Hepatocyte (in vitro differentiated cells): ENCODE data around the gene APLP1. TPM values are rescaled to one million over a fixed set of nuclear protein-coding genes. Genes with fewer than 3 reads are reported as not detected.

Experiments
- DNase-seq: peaks from one replicate; pipeline ENCODE4 v3.0.0-alpha.2; 2016; ENCODE audit warnings: low spot score
- H2AFZ ChIP-seq: fragments of 200-600 bp; sonication (generic); 2 replicates; pipeline ENCODE4 v1.6.0; 2016; ENCODE audit warnings: antibody characterized with exemption, mild to moderate bottlenecking
- H3K27ac ChIP-seq: fragments of 200-600 bp; sonication (generic); 2 replicates; pipeline ENCODE4 v1.5.1; 2016; ENCODE audit warnings: mild to moderate bottlenecking
- H3K27me3 ChIP-seq: fragments of 200-600 bp; sonication (generic); 2 replicates; pipeline ENCODE4 v1.6.1; 2016
- H3K36me3 ChIP-seq: fragments of 200-600 bp; sonication (generic); replicated peaks from 2 replicates; pipeline ENCODE4 v1.5.1; 2016; ENCODE audit warnings: low read depth; ENCODE audit not compliant: insufficient read depth
- H3K4me1 ChIP-seq: fragments of 200-600 bp; sonication (generic); 2 replicates; pipeline ENCODE4 v1.5.1; 2016; ENCODE audit warnings: mild to moderate bottlenecking, moderate library complexity; ENCODE audit not compliant: insufficient read depth
- H3K4me2 ChIP-seq: fragments of 200-600 bp; sonication (generic); 2 replicates; pipeline ENCODE4 v1.6.0; 2016
- H3K4me3 ChIP-seq: fragments of 200-600 bp; sonication (generic); 2 replicates; pipeline ENCODE4 v1.5.1; 2016; ENCODE audit warnings: mild to moderate bottlenecking
- H3K79me2 ChIP-seq: fragments of 200-600 bp; sonication (generic); 2 replicates; pipeline ENCODE4 v1.6.0; 2017; ENCODE audit warnings: mild to moderate bottlenecking
- H3K9me2 ChIP-seq: fragments of 200-600 bp; sonication (generic); replicated peaks from 2 replicates; pipeline ENCODE4 v1.6.0; 2017; ENCODE audit warnings: mild to moderate bottlenecking; ENCODE audit not compliant: insufficient read depth
- H3K9me3 ChIP-seq: fragments of 200-600 bp; sonication (generic); 2 replicates; pipeline ENCODE4 v1.5.1; 2016; ENCODE audit warnings: low read depth, mild to moderate bottlenecking
- H4K20me1 ChIP-seq: fragments of 200-600 bp; sonication (generic); 2 replicates; pipeline ENCODE4 v1.6.0; 2016; ENCODE audit warnings: mild to moderate bottlenecking; ENCODE audit not compliant: insufficient read depth, poor library complexity, severe bottlenecking
- EZH2 ChIP-seq: fragments of 200-600 bp; sonication (generic); IDR thresholded peaks from 2 replicates; pipeline ENCODE4 v1.6.1; 2016; ENCODE audit warnings: antibody characterized with exemption, mild to moderate bottlenecking, borderline replicate concordance
- EZH2phosphoT487 ChIP-seq: fragments of 200-600 bp; sonication (generic); IDR thresholded peaks from one replicate; pipeline ENCODE4 v1.6.1; 2018; ENCODE audit warnings: antibody characterized with exemption, mild to moderate bottlenecking, low read depth, moderate library complexity; ENCODE audit not compliant: unreplicated experiment, severe bottlenecking
- WGBS: methylation state at CpG from one replicate; pipeline ENCODE4 v1.1.6; 2016; ENCODE audit warnings: low lambda C conversion rate; ENCODE audit errors: missing lambda C conversion rate; 5-methylcytosine and 5-hydroxymethylcytosine counted together
- polyA plus RNA-seq: library from polyadenylated mRNA; unstranded; fragments of >200 nt; fragmentation: Nextera tagmentation; extraction: Ambion mirVana; gene quantifications from 2 replicates; pipeline ENCODE4 v1.2.1, GENCODE V29; 2016
- total RNA-seq: library from RNA; depleted of rRNA; stranded (reverse); fragments of >200 nt; gene quantifications from 2 replicates; pipeline ENCODE4 v1.2.3, GENCODE V29; 2014
- TF ChIP-seq, protein P1 (sequence below): fragments of 200-600 bp; sonication (generic); IDR thresholded peaks from 2 replicates; pipeline ENCODE4 v1.5.1; 2016; ENCODE audit warnings: antibody characterized with exemption, mild to moderate bottlenecking; ENCODE audit not compliant: poor library complexity

APLP1 gene
- total and polyA plus RNA-seq, 2 experiments from 2014 or later, result 29.0 to 115 TPM

- Histone ChIP-seq H3K27ac (no peak overlapping the region), H3K4me3 (no peak overlapping the region), H3K9me2 (no peaks in the 10 kb centered on the region), H4K20me1 (no peaks in the 10 kb centered on the region), H3K36me3 (no peaks in the 10 kb centered on the region), H2AFZ (no peak overlapping the region), H3K79me2 (no peaks in the 10 kb centered on the region), H3K9me3 (no peaks in the 10 kb centered on the region), H3K27me3 (no peaks in the 10 kb centered on the region), H3K4me1 (no peaks in the 10 kb centered on the region), H3K4me2 (no peak overlapping the region)
- WGBS, result 72% methylated on average over 21 of the region's 23 CpGs
- TF ChIP-seq, protein P1, sequence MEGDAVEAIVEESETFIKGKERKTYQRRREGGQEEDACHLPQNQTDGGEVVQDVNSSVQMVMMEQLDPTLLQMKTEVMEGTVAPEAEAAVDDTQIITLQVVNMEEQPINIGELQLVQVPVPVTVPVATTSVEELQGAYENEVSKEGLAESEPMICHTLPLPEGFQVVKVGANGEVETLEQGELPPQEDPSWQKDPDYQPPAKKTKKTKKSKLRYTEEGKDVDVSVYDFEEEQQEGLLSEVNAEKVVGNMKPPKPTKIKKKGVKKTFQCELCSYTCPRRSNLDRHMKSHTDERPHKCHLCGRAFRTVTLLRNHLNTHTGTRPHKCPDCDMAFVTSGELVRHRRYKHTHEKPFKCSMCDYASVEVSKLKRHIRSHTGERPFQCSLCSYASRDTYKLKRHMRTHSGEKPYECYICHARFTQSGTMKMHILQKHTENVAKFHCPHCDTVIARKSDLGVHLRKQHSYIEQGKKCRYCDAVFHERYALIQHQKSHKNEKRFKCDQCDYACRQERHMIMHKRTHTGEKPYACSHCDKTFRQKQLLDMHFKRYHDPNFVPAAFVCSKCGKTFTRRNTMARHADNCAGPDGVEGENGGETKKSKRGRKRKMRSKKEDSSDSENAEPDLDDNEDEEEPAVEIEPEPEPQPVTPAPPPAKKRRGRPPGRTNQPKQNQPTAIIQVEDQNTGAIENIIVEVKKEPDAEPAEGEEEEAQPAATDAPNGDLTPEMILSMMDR, result no peak
- TF ChIP-seq EZH2 (no peak), EZH2phosphoT487 (no peak)
- DNase-seq, result no peak
Measured at GRCh38 chr19:35879068-35879467, 10.7 kb downstream of the APLP1 start.

DNA sequence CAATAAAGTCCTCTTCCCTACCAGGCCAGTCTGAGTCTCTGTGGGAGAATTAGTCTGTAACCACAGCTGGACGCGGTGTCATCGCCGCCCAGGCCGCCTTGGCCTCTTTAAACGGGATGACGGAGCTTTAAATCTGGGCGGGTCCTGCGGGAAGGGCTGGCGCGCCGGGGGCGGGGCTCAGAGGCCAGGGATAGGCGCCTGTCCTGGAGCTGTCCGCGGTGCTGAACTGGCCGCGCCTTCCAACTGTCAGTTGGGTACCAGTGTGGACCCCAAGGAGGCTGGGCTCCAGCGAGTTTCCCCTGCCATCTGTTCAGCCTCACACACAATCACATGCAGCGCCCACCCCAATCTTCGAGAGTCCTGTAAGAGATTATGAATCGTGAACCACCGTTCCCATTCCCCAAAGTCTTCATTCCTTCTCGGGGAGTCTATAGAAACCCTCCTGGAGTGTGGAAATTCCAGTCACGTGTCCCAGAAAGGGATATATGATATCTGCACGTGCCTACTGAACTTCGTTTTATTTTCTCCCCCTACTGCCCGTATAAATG is 11.5 kb downstream of the APLP1 start:
- H4K20me1 ChIP-seq, result no peaks in the 10 kb centered on the region
- H3K9me3 ChIP-seq, result no peaks in the 10 kb centered on the region
- no peak overlapping the region for H2AFZ ChIP-seq
- H3K36me3 ChIP-seq, result no peaks in the 10 kb centered on the region
- DNase-seq, result peak; percentile 95
- H3K4me2 ChIP-seq, result no peak overlapping the region
- no peaks in the 10 kb centered on the region for H3K4me1 ChIP-seq
- H3K4me3 ChIP-seq, result no peak overlapping the region
- no peak overlapping the region for H3K27ac ChIP-seq
- 4% methylated on average over 28 of the region's 28 CpGs for WGBS
- H3K27me3 ChIP-seq, result no peaks in the 10 kb centered on the region
- H3K9me2 ChIP-seq, result no peaks in the 10 kb centered on the region
- no peaks in the 10 kb centered on the region for H3K79me2 ChIP-seq
- TF ChIP-seq EZH2 (no peak), EZH2phosphoT487 (no peak)
- TF ChIP-seq, protein P1, result no peak

- no peaks in the 10 kb centered on the region for H3K4me1 ChIP-seq
Measured at GRCh38 chr19:35882114-35882832, 13.9 kb downstream of the APLP1 start.

More at GRCh38 chr19:35882114-35882832, 13.9 kb downstream of the APLP1 start:
- Histone ChIP-seq H3K79me2 (no peaks in the 10 kb centered on the region), H3K36me3 (no peaks in the 10 kb centered on the region), H3K4me3 (no peak overlapping the region), H3K27ac (no peak overlapping the region), H3K9me3 (no peaks in the 10 kb centered on the region), H3K4me2 (no peak overlapping the region), H3K9me2 (no peaks in the 10 kb centered on the region), H2AFZ (no peak overlapping the region), H3K27me3 (no peaks in the 10 kb centered on the region), H4K20me1 (no peaks in the 10 kb centered on the region)
- TF ChIP-seq, protein P1, result peak; percentile 65
- TF ChIP-seq EZH2, result no peak
- WGBS, result 29% methylated on average over 8 of the region's 8 CpGs
- peak; percentile 52 for DNase-seq
